ENCODE results near the gene EEF1AKMT1. TPM values are rescaled to one million over a fixed set of nuclear protein-coding genes. Genes with fewer than 3 reads are reported as not detected.

The EEF1AKMT1 gene
- total RNA-seq, 1 experiment from 2014 or later: 9.2 TPM

DNA sequence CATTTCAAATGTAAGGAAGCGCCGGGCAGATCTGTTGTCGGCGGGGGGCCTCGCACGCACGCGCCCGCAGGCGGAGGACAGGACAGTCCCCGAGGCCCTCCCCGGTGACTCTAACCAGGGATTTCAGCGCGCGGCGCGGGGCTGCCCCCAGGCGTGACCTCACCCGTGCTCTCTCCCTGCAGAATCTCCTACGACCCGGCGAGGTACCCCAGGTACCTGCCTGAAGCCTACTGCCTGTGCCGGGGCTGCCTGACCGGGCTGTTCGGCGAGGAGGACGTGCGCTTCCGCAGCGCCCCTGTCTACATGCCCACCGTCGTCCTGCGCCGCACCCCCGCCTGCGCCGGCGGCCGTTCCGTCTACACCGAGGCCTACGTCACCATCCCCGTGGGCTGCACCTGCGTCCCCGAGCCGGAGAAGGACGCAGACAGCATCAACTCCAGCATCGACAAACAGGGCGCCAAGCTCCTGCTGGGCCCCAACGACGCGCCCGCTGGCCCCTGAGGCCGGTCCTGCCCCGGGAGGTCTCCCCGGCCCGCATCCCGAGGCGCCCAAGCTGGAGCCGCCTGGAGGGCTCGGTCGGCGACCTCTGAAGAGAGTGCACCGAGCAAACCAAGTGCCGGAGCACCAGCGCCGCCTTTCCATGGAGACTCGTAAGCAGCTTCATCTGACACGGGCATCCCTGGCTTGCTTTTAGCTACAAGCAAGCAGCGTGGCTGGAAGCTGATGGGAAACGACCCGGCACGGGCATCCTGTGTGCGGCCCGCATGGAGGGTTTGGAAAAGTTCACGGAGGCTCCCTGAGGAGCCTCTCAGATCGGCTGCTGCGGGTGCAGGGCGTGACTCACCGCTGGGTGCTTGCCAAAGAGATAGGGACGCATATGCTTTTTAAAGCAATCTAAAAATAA, 52.1 kb downstream of the EEF1AKMT1 start:
- peak; percentile 46 for DNase-seq (ENCODE audit: low spot score)
- H3K4me1 ChIP-seq (ENCODE audit: insufficient read depth, low read length, poor library complexity, severe bottlenecking): peaks cover 5% of the 10 kb centered on the region
- H3K9me3 ChIP-seq (ENCODE audit: low read depth, low read length, poor library complexity, severe bottlenecking): no peaks in the 10 kb centered on the region
- peak overlapping the region; percentile 34 for H3K4me3 ChIP-seq (ENCODE audit: low read depth, low read length, poor library complexity, severe bottlenecking)
- no TSS peak for BruUV-seq (replicated peaks)
- no peak overlapping the region for H3K27ac ChIP-seq (ENCODE audit: low read depth, low read length, poor library complexity, severe bottlenecking)
- intact Hi-C loops (cut with micrococcal nuclease; ENCODE audit: unreplicated experiment): no loop called here
- ChIA-PET CTCF (interaction anchor here (1.4 to 1.7 kb wide), 2 partner anchors 46 to 204 kb away, joined by 3 to 4 read pairs; no protein-coding TSS in a partner anchor), POLR2A (ENCODE audit: low non-redundant PET) (no interaction called here)
- H3K27me3 ChIP-seq (replicated peaks; ENCODE audit: insufficient read depth, low read depth, low read length, poor library complexity): no peaks in the 10 kb centered on the region
- TF ChIP-seq, protein P1, sequence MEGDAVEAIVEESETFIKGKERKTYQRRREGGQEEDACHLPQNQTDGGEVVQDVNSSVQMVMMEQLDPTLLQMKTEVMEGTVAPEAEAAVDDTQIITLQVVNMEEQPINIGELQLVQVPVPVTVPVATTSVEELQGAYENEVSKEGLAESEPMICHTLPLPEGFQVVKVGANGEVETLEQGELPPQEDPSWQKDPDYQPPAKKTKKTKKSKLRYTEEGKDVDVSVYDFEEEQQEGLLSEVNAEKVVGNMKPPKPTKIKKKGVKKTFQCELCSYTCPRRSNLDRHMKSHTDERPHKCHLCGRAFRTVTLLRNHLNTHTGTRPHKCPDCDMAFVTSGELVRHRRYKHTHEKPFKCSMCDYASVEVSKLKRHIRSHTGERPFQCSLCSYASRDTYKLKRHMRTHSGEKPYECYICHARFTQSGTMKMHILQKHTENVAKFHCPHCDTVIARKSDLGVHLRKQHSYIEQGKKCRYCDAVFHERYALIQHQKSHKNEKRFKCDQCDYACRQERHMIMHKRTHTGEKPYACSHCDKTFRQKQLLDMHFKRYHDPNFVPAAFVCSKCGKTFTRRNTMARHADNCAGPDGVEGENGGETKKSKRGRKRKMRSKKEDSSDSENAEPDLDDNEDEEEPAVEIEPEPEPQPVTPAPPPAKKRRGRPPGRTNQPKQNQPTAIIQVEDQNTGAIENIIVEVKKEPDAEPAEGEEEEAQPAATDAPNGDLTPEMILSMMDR (conservative IDR thresholded peaks at IDR 0.05; ENCODE audit: low read depth, low read length): no peak
- no peak for TF ChIP-seq EZH2 (IDR thresholded peaks at IDR 0.05; ENCODE audit: borderline replicate concordance, low read depth, low read length, poor library complexity, severe bottlenecking)
- H3K36me3 ChIP-seq (ENCODE audit: insufficient read depth, low read length, poor library complexity, severe bottlenecking): no peaks in the 10 kb centered on the region

DNA sequence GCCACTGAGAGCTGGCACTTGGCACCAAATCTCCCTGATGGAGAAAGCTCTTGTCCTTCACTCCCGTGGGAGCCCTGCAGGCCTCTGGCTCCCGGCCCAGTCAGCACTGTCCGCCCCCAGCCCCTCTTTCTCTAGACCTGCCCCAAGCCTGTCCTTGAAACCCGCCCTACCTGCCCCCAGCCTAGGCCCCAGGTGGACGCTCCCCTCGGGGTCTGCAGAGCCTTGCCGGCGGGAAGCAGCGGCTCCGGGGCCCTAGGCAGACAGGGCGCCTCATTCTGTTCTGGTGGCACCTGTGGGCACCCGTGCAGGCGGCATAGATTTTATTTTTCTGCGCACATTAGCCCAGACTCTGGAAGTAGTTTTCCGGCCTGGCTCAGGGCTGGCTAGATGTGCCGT, 52.7 kb downstream of the EEF1AKMT1 start:
- no peaks in the 10 kb centered on the region for H3K36me3 ChIP-seq (ENCODE audit: insufficient read depth, low read length, poor library complexity, severe bottlenecking)
- no peak overlapping the region for H3K27ac ChIP-seq (ENCODE audit: low read depth, low read length, poor library complexity, severe bottlenecking)
- CTCF ChIA-PET: interaction anchor here (1.4 kb wide), 1 partner anchor 47 kb away, joined by 3 read pairs; no protein-coding TSS in a partner anchor
- DNase-seq (ENCODE audit: low spot score): no peak
- H3K4me3 ChIP-seq (ENCODE audit: low read depth, low read length, poor library complexity, severe bottlenecking): no peak overlapping the region
- POLR2A ChIA-PET (ENCODE audit: low non-redundant PET): no interaction called here
- H3K4me1 ChIP-seq (ENCODE audit: insufficient read depth, low read length, poor library complexity, severe bottlenecking): peaks cover 5% of the 10 kb centered on the region
- TF ChIP-seq, protein P1 (conservative IDR thresholded peaks at IDR 0.05; ENCODE audit: low read depth, low read length): no peak
- TF ChIP-seq EZH2 (IDR thresholded peaks at IDR 0.05; ENCODE audit: borderline replicate concordance, low read depth, low read length, poor library complexity, severe bottlenecking): no peak
- no TSS peak for BruUV-seq (replicated peaks)
- intact Hi-C loops (cut with micrococcal nuclease; ENCODE audit: unreplicated experiment): no loop called here
- no peaks in the 10 kb centered on the region for H3K27me3 ChIP-seq (replicated peaks; ENCODE audit: insufficient read depth, low read depth, low read length, poor library complexity)
- H3K9me3 ChIP-seq (ENCODE audit: low read depth, low read length, poor library complexity, severe bottlenecking): no peaks in the 10 kb centered on the region

DNA sequence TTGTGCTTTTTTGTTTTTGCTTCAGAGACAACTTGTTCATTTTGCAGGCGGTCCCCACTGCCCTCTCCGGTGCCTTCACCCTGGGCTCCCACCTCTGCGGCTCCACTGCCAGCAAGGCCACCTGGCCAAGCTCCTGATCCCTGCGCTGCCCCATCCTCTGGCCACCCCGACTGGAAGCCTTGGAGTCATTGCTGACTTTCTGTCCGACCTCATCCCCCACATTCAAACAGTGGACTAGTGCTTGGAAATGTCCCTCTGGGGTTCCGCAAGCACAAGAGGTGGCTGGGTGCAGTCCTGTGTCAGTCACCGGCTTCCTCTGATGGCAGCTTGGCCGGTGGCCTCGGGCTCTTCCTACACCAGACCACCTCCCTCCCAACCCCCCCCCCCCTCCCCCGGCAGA, 53.3 kb downstream of the EEF1AKMT1 start:
- H3K4me1 ChIP-seq (ENCODE audit: insufficient read depth, low read length, poor library complexity, severe bottlenecking): peaks cover 5% of the 10 kb centered on the region
- ChIA-PET CTCF (interaction anchor here (0.7 kb wide), 1 partner anchor 149 kb away, joined by 3 read pairs; no protein-coding TSS in a partner anchor), POLR2A (ENCODE audit: low non-redundant PET) (no interaction called here)
- TF ChIP-seq EZH2 (IDR thresholded peaks at IDR 0.05; ENCODE audit: borderline replicate concordance, low read depth, low read length, poor library complexity, severe bottlenecking): no peak
- no peak overlapping the region for H3K4me3 ChIP-seq (ENCODE audit: low read depth, low read length, poor library complexity, severe bottlenecking)
- BruUV-seq (replicated peaks): no TSS peak
- no peaks in the 10 kb centered on the region for H3K9me3 ChIP-seq (ENCODE audit: low read depth, low read length, poor library complexity, severe bottlenecking)
- no peak overlapping the region for H3K27ac ChIP-seq (ENCODE audit: low read depth, low read length, poor library complexity, severe bottlenecking)
- no peaks in the 10 kb centered on the region for H3K36me3 ChIP-seq (ENCODE audit: insufficient read depth, low read length, poor library complexity, severe bottlenecking)
- no peaks in the 10 kb centered on the region for H3K27me3 ChIP-seq (replicated peaks; ENCODE audit: insufficient read depth, low read depth, low read length, poor library complexity)
- intact Hi-C loops (cut with micrococcal nuclease; ENCODE audit: unreplicated experiment): no loop called here
- no peak for DNase-seq (ENCODE audit: low spot score)

All from A673 (cell line).